ENCODE results near the gene CAPN14. TPM values are rescaled to one million over a fixed set of nuclear protein-coding genes. Genes with fewer than 3 reads are reported as not detected.

CAPN14 gene
- total RNA-seq, 1 donor from 2014 or later: 0.13 TPM

DNA sequence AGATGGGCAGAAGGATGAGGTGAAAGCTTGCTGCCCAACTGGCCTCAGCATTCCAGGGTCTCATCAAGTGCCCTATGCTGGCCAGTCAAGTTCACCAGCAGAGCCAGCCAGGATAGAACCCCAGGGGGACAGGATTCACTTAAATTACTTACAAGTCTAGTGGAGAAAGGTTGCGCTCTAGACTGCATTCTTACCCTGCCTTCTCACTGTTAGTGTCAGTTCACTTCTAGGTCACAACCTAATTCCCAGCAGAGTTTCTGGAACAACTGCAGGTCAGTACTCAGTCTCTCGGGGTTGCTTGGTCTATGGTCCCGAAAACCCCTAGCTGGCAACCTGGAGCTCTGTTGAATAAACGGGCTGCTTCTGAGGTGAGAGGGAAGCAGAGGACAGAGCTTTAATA lies 46.2 kb downstream of the CAPN14 start:
- H3K9me3 Mint-ChIP-seq (ENCODE audit: unreplicated experiment): no peaks in the 10 kb centered on the region
- no peak for DNase-seq (ENCODE audit: low spot score)
- peaks cover 15% of the 10 kb centered on the region for H3K27me3 Mint-ChIP-seq (ENCODE audit: unreplicated experiment)

DNA sequence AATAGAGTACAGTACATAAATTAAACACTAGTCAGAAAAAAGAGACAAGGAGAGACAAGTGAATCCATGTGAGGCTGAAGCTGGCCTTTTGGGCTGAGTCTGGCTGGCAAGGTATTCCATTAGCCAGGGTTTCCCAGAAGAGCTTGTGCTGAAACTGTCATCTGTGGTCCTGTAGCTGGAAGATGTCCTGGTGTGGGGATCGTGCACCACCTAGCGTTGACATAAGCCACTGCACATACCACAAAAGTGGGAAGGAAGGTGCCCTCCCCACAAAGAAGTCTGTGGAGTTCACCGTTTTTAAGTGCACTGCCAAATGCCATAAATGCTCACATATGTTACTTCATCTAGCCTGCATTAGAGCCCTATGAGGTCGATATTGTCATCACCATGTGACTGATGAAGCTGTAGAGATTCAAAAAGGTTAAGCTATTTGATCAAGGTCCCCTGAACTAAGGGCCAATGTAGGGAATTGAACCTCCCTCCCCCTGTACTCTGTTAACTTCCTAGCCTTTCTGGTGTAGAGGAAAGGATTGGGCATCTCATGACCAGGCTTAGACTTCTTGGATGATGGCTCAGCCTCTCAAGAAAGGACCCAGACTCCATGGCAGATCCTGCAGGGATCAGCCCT lies 47.1 kb downstream of the CAPN14 start:
- Mint-ChIP-seq H3K4me3 (ENCODE audit: unreplicated experiment) (no peak overlapping the region), H3K27ac (ENCODE audit: unreplicated experiment) (no peak overlapping the region), H3K9me3 (ENCODE audit: unreplicated experiment) (no peaks in the 10 kb centered on the region), H3K4me1 (ENCODE audit: unreplicated experiment) (no peaks in the 10 kb centered on the region), H3K36me3 (ENCODE audit: low read depth, unreplicated experiment) (no peaks in the 10 kb centered on the region), H3K27me3 (ENCODE audit: unreplicated experiment) (peaks cover 13% of the 10 kb centered on the region)
- DNase-seq (ENCODE audit: low spot score): peak; percentile 64
- TF ChIP-seq, protein P1, sequence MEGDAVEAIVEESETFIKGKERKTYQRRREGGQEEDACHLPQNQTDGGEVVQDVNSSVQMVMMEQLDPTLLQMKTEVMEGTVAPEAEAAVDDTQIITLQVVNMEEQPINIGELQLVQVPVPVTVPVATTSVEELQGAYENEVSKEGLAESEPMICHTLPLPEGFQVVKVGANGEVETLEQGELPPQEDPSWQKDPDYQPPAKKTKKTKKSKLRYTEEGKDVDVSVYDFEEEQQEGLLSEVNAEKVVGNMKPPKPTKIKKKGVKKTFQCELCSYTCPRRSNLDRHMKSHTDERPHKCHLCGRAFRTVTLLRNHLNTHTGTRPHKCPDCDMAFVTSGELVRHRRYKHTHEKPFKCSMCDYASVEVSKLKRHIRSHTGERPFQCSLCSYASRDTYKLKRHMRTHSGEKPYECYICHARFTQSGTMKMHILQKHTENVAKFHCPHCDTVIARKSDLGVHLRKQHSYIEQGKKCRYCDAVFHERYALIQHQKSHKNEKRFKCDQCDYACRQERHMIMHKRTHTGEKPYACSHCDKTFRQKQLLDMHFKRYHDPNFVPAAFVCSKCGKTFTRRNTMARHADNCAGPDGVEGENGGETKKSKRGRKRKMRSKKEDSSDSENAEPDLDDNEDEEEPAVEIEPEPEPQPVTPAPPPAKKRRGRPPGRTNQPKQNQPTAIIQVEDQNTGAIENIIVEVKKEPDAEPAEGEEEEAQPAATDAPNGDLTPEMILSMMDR (IDR thresholded peaks at IDR 0.05; ENCODE audit: unreplicated experiment): peak; percentile 88

More for the DNA sequence above, 46.2 kb downstream of the CAPN14 start:
- TF ChIP-seq, protein P1 (IDR thresholded peaks at IDR 0.05; ENCODE audit: unreplicated experiment): no peak
- H3K4me3 Mint-ChIP-seq (ENCODE audit: unreplicated experiment): no peak overlapping the region
- H3K4me1 Mint-ChIP-seq (ENCODE audit: unreplicated experiment): no peaks in the 10 kb centered on the region
- H3K36me3 Mint-ChIP-seq (ENCODE audit: low read depth, unreplicated experiment): no peaks in the 10 kb centered on the region
- H3K27ac Mint-ChIP-seq (ENCODE audit: unreplicated experiment): no peak overlapping the region

DNA sequence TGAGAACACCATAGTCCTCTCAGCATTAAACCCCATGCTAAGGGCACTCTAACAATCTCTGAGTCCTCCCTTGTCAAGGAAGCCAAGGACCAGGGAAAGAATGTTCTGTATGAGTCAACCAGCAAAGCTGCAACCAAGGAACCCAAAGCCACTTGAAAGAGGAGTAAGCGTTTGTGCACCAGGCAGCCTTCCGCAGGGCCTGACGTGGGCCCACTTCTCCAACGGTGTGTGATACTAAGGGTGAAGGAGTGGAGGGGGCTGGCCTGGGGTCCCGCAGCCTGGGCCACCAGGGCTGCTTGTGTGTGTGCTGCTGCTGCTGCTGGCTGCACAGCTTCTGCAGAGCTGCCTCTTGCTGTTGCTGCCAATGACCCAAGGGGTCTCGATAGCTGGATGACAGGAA lies 49.0 kb downstream of the CAPN14 start:
- no peak overlapping the region for H3K27ac Mint-ChIP-seq (ENCODE audit: unreplicated experiment)
- H3K9me3 Mint-ChIP-seq (ENCODE audit: unreplicated experiment): no peaks in the 10 kb centered on the region
- no peak for DNase-seq (ENCODE audit: low spot score)
- no peaks in the 10 kb centered on the region for H3K4me1 Mint-ChIP-seq (ENCODE audit: unreplicated experiment)
- TF ChIP-seq, protein P1 (IDR thresholded peaks at IDR 0.05; ENCODE audit: unreplicated experiment): no peak
- no peak overlapping the region for H3K4me3 Mint-ChIP-seq (ENCODE audit: unreplicated experiment)
- peaks cover 14% of the 10 kb centered on the region for H3K27me3 Mint-ChIP-seq (ENCODE audit: unreplicated experiment)
- H3K36me3 Mint-ChIP-seq (ENCODE audit: low read depth, unreplicated experiment): no peaks in the 10 kb centered on the region

DNA sequence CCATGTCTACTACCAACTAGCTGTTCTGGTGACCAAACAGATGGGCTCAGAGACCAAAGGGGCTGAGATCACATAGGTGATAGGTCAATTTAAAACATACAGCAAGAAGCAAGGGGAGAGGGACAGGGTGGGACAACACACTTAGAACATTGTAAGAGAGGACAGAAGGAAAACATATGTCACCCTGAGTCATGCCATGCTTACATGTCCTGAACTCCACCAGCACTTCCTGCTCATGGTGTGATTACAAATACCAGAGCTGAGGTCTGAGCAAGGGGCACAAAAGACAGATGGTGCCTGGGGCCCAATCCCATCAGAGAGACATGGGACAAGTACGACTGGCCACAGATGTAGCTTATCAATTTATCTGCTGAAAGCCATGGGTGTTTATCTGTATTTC lies 50.4 kb downstream of the CAPN14 start:
- no peak for DNase-seq (ENCODE audit: low spot score)
- Mint-ChIP-seq H3K9me3 (ENCODE audit: unreplicated experiment) (no peaks in the 10 kb centered on the region), H3K27ac (ENCODE audit: unreplicated experiment) (no peak overlapping the region), H3K27me3 (ENCODE audit: unreplicated experiment) (peaks cover 13% of the 10 kb centered on the region), H3K4me1 (ENCODE audit: unreplicated experiment) (no peaks in the 10 kb centered on the region), H3K36me3 (ENCODE audit: low read depth, unreplicated experiment) (no peaks in the 10 kb centered on the region), H3K4me3 (ENCODE audit: unreplicated experiment) (no peak overlapping the region)
- TF ChIP-seq, protein P1 (IDR thresholded peaks at IDR 0.05; ENCODE audit: unreplicated experiment): no peak

DNA sequence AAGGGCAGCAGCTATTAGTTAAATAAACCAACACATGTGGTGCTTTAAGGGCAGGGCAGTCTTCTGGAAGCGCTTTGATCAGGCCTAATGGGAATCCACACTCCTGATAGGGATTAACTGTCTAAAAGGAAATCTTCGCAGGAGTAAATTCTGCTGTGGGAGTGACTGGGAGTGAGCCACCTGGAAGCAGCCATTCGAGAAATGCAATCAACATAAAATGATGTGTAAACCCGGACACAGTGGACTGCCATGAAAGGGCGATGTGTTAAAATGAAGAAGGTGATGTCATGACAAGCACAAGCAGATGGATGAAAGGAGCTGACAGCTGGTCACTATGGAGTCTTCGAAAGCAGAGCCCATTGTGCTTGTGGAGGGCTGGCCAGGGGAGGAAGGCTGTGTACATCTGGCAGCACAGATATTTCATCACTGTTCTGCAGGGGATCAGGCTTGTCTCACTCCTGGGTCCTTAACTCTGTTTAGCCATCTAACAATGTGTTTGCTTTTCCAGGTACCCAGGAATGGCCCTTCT lies 54.2 kb downstream of the CAPN14 start:
- Mint-ChIP-seq H3K4me3 (ENCODE audit: unreplicated experiment) (no peak overlapping the region), H3K36me3 (ENCODE audit: low read depth, unreplicated experiment) (no peaks in the 10 kb centered on the region), H3K9me3 (ENCODE audit: unreplicated experiment) (no peaks in the 10 kb centered on the region), H3K27me3 (ENCODE audit: unreplicated experiment) (peaks cover 5% of the 10 kb centered on the region), H3K27ac (ENCODE audit: unreplicated experiment) (no peak overlapping the region), H3K4me1 (ENCODE audit: unreplicated experiment) (no peaks in the 10 kb centered on the region)
- DNase-seq (ENCODE audit: low spot score): no peak
- TF ChIP-seq, protein P1 (IDR thresholded peaks at IDR 0.05; ENCODE audit: unreplicated experiment): no peak
